ENCODE results near the gene IGF2R. TPM values are rescaled to one million over a fixed set of nuclear protein-coding genes. Genes with fewer than 3 reads are reported as not detected.
"Not testable (repeated sequence)": the region's sequence is repeated elsewhere in the genome, so short reads cannot be mapped to it uniquely, and the experiment has no call there.

Gene IGF2R
- polyA plus RNA-seq, 12 donors = 74.0 to 149 (median 125) TPM; not detected in 1

DNA sequence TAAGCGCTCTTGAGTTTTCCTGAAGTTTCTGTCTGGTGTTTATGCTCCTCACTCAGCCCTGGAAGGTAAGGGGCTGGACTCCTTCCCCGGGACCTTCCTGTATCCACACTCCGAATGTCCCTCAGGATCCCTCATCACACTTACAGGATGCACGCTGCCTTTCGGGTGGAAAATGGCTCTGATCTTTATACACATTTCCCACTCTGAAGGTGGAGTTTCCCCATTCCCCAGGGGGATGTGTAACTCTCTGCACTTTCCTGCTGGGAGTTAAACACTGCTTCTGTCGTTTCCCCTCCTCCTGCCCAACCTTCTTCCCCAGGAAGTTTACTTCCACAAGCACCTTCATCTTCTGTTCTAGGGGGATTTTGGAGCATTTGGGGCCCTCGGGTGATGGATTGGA, 17.1 kb upstream of the IGF2R start:
- DNase-seq = no peak

DNA sequence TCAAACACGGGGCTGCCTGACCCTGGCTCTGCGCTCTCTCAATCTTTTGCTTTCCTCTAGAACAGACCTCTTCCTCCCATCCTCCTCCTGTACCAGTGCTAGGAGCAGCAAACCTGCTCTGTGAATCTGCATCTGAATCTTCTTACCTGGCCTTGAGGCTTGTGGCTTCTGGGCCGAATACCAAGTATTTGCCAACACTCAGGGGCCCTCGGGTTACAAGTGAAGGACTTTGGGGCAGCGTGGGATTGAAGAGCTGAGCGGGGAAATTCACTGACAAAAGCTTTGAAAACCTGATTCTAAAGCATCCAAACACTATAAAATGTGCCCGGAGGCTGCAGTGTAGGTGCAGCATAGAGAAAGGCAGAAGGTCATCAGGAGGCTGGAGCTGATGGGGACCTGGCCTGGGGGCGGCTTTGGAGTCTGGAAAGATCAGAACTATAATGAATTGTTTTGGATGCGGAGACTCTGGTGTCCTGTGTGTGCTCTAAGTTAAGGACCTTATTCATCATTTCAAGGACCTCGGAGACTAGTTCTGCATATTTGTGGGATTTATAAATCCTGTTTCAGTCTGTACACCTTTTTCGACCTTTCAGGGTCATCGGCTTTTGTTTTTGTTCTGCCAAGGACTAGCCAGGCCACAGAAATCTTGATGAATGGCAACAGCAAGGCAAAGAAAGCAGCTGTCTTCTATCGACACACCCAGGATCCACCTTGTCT, 16.4 kb upstream of the IGF2R start:
- no peak for DNase-seq

DNA sequence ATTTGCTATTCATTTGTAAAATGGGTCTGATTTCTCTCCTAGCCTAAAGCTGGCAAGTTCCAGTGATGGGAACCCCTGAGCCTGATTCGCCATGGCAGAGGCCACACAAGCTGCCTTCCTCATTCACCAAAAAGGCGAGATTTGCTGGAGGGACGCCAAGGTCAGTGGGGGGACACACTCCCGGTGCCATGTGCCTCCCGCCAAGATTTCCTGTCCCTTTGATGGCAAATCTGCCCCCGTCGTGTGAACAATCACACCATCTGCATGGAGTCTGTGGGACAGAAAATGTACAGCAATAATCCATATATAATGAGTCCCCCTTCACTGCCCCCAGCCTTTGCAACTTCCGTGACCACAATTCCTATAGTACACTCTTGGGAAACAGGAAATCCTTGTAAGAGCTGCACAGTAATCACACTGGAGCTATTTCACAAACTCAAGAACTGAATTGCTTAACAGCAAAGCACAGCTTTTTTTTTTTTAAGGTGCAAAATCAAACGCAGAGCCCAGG, 15.7 kb upstream of the IGF2R start:
- DNase-seq = no peak

DNA sequence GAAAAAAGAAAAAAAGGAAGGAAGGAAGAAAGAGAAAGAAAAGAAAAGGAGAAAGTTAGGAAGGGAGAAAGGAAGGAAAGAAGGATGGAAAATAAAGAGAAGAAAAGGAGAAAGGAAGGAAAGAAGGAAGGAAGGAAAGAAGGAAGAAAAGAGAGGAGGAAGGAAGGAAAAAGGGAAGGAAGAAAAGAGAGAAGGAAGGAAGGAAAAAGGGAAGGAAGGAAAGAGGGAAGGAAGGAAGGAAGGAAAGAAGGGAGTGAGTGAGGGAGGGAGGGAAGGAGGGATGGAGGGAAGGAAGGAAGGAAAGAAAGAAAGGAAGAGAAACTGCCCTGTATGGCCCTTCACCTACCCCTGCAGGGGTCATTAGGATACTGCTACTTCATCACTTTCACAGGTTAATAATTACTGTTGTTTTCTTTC, 12.9 kb upstream of the IGF2R start:
- DNase-seq = no peak

DNA sequence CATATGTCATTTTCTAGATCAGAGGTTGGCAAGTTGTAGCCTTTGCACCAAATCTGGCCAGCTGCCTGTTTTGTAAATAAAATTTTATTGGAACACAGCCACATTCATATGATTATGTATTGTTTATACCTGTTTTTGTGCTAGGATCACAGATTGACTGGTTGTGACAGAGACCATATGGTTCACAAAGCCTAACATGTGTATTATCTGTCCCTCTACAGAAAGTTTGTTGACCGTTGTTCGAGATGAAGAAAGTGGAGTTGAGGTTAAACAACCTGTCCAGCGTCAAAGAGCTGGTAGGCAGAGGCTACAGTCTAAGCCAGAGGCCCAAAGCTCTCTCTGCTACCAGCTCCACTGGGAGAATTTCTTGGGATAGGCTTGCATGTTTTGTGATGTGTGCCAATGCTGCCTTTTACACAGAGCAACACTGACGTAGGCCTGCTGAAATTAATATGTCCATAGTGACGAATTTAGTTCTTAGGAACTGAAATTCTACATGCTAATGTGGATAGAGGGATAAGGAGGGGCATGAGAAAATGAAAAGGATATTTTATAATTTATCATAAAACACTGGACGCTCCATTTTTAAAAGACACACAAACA, 11.7 kb upstream of the IGF2R start:
- no peak for DNase-seq

DNA sequence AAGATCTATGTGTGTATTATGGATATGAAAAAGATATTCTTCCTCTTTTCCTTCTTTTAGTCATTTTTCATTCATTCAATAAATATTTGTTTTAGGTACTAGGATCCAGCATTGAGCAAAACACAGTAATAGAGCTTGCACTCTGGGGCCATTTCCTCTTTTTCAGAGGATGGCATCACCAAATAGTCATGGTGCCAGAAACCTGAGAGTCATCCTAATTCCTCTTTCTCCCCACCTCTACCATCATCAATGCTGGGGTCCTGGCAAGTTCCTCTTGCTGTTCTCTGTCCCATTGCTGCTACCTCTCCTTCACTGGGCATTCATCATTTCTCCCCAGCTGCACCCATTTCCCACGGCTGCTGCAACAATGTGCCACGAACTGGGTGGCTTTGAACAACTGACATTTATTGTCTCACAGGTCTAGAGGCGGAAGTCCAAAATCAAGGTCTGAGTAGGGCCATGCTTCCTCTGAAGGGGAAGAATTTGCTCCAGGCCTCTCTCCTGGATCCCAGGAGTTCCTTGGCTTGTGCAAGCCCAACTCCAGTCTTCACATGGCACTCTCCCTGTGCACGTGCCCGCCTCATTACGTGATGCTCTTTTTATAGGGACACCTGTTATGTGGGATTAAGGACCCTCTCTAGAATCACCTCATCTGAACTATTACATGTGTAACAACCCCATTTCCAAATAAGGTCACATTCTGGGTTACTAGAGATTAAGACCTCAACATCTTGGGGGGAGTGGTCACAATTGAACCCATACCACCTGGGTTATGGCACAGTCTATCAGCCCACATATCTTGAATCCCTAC, 9.5 kb upstream of the IGF2R start:
- no peak for DNase-seq

DNA sequence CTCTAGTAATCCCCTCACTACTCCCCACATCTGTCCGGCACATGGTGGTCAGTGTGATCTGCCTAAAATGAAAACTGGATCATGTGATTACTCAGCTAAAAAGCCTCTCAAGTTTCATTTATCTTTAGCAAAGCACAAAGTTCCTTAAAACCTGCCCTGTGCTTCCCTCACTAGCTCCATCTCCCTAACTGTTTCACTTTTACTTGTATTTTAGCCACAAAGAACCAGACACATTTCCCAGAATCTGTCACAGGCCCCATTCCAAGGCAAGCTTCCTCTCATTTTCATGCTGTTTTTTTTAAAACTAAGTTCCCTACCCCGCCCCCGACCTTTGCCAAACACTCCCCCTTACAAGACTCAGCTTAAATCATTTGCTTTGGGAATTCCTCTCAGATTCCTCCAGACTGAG, 8.9 kb upstream of the IGF2R start:
- DNase-seq = no peak

DNA sequence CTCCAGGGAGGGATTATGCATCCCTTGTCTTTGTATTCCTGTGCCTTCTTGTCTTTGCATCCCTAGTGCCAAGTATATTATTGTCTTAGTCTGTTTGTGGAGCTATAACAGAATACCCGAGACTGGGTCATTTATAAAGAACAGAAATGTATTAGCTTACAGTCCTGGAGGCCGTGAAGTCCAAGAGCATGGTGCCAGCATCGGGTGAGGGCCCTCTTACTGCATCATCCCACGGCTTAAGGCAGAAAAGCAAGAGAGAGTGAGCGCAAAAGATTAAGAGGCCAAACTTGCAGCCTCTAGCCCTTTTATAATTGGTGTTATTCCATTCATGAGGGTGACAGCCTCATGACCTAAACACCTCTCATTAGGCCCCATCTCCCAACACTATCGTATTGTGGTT, 8.4 kb upstream of the IGF2R start:
- DNase-seq = no peak

DNA sequence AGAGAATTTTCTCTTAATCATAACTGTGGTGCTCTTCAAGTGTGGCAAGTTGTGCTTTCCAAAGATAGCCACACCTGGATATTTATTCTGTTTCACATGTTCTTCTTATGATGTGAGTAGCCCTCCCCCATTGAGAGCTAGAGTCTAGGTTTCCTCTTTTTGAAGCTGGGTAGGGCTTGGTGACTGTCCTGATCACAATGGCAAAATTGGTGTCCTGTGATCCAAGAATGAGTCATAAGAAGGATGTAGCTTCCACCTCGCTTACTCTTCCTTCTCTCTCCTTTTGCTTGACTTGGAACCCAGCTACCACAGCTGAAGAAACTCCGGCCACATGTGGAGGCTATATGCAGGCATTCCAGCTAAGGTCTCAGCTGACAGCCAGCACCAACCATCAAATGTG, 7.4 kb upstream of the IGF2R start:
- DNase-seq = no peak

DNA sequence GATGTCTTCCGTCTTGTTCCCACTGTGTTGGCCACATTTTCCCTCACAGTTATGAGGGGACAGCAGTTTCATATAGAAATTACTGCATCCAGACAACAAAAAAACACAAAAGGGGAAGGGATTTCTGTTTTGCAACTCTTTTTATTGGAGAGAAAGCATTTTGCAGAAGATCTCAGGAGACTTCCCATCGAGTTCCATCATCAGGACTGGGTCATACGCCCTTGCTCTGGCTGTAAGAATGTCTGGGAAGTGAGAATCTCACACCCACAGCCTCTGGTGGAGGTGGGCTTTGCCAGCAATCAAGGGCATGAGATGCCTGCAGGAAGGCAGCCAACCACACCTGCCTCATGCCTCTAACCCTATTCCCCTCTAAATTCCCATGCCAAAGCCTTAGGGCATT, 5.8 kb upstream of the IGF2R start:
- DNase-seq = no peak

DNA sequence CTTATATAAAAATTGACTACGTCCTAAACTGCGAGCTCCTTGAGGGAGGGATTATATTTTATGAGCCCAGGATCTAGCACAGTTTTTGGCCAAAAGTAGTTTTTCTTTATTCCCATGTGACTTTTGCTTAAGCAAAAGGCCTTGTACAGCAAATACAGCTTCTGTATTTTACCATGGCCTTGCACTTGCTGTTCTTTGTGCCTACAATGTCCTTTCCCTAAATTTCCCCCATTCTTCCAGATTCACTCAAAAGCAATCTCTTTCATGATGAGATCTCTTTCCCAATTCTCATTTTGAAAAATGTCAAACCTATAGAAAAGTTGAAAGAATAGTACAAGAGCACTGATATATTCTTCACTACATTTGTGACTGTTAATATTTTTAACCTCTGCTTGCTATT, 4.8 kb upstream of the IGF2R start:
- no peak for DNase-seq

DNA sequence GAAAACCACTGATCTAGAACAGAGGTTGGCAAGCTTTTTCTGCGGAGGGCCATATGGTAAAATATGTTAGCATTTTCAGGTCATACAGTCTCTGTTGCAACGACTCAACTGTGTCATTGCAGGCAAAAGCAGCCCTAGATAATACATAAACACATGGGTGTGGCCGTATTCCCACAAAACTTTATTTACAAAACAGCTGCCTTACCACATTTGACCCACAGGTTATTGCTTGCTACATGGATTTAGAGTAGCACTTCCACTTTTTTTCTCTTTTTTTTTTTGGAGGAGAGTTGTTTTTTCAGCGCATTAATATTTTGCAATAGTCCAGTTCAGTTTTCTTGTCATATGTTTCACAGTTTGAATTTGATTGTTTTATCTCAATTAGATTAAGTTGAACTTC, 2.5 kb upstream of the IGF2R start:
- no peak for DNase-seq

DNA sequence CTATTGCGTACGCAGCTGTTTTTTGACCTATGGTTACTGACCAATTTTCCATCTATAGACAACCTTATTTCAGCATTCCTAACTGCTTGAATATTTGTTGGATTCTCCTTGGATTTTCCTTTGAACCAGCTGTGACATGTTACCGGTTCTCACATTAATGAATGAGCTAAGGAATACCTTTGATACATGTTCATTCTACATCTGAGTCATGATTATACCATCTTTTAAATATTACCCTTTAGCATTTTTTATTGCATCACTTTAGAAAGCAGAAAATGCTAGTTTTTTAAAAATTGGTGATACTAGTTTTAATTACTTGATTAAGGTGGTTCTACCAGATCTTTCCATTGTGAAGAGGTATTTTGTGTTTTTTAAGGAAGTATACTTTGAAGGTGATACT, 1.9 kb upstream of the IGF2R start:
- DNase-seq = no peak

DNA sequence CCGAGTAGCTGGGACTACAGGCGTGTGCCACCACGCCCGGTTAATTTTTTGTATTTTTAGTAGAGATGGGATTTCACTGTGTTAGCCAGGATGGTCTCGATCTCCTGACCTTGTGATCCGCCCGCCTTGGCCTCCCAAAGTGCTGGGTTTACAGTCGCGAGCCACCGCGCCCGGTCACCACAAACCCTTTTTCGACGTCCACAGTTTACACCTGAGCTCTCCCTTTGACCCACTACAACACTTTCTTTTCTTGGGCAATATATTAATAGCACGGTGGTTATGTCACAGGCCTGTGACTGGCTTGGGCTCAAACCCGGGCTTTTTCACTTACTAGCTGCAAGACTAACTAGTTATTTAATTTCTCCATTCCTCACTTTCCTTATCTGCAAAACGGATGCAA, 1.3 kb upstream of the IGF2R start:
- DNase-seq = not testable (repeated sequence)

DNA sequence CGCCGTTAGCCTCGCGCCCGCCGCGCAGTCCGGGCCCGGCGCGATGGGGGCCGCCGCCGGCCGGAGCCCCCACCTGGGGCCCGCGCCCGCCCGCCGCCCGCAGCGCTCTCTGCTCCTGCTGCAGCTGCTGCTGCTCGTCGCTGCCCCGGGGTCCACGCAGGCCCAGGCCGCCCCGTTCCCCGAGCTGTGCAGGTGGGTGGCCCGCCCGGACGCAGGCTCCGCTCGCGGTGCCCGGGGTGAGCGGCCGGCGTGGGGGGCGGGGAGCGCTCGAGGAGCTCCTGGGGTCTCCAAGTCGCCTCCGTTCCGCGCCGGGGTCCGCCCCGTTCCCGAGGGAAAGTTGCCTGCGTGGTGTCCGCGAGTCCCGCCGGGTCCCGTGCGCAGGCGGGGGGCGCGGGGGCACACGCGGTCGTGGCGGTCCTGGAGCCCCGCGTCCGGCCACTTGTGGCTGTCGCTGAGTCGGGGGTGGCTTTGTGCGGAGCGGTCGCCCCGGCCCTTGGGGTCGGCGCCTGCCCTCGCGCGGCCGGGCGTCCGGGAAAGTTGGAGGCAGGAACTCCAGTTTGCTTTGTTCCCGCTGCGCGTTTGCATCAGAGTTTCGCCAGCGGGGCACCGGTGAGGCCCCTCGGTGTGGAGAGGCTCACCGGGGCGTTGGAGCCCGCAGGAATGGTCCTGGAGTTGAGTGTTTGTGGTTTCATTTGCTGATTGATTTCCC, 476 bp downstream of the IGF2R start:
- DNase-seq = no peak

DNA sequence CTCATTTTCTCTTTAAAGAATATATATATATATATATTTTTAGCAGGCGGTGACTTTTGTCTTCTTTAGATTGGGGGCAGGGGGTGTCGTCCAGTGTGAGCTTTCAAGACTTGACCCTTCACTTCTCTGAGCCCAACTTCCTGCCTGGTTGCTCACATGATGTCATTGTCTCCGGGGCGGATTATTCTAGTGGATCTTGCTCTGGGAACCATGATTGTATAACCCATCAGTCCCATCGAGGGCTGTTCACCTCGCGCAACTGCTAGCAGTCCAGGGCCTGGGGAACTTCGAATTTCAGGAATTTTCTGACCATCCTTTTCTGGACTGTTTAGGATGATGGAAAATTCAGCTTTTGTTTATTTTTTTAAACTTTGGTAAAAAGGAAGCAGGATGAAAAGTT, 1.0 kb downstream of the IGF2R start:
- peak; percentile 77 for DNase-seq

DNA sequence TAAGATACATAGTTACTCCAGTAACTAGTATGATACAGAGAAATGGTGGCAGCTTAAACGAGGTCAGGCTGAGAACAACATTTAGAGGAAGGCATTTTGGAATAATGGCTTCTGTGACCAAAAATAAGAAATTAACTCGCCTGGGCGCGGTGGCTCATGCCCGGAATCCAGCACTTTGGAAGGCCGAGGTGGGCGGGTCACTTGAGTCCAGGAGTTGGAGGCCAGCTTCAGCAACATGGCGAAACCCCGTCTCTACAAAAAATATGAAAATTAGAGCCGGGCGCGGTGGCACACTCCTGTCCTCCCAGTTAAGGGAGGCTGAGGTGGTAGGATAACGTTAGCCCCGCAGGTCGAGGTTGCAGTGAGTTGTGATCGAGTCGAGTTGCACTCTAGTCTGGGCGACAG, 1.8 kb downstream of the IGF2R start:
- no peak for DNase-seq

DNA sequence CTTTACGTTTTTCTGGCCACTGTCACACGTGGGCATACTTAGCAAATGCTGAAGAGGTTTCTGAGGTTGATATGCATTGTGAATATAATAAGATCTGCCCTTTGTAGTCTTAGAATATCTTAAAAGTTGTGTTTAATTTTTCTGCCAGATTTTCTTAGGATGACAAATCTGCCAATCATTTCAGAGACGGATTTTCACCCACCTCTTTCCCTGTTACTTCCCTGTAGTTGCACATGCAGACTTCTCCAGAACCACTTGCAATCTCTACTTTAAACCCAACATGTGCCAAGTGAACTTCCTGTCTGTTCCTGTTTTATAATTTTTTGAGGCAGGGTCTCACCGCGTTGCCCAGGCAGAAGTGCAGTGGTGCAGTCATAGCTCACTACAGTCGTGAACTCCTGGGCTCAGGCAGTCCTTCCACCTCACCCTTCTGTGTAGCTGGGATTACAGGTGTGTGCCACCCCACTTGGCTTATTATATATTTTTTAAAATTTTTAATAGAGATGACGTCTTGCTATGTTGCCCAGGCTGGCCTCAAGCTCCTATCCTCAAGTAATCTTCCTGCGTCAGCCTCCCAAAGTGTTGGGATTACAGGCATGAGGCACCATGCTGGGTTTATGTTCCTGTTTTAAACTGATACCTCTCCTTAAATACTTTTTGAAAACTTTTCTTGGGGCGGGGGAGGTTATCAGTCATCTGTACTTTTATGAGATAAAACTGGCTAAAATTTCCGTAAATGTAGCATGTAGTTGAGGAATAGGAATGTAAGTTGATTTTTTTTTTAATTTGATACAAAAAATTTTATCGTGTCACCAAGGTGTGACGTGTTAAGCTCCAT, 2.7 kb downstream of the IGF2R start:
- DNase-seq = no peak

DNA sequence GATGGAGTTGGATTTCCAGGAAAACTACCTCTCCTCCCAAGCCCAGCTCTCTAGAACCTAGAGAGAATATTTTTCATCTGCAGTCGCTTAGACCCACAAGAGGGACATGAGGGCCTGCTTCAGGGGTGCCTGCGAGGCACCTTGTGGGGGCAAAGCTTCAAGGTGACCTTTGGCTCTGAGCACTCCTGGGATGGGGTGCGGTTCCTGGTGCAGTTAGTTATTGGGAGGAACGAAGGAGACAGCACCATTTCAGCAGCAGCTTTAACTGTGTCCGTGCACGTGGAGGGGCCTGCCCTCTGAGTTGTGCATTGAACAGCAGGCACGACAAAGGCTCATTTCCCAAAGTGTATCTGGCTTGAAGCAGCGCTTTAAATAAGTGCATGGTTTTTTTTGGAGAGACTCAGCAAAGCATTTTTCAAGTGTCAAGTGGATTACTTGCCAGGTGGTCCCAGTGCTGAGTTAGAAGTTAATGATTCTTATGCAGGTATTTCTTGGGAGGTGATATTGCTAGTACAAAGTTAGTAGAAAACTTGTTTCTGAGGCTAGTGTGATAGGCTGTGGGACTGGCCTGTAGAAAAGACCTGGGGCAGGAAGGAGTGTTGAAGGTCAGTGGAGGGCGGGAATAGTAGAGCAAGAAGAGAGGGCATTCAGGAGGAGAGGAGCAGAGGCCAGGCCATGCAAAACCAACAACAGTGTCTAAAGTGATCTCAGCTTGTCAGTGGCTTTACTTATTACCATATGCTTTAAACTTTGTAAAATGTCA, 3.8 kb downstream of the IGF2R start:
- no peak for DNase-seq

DNA sequence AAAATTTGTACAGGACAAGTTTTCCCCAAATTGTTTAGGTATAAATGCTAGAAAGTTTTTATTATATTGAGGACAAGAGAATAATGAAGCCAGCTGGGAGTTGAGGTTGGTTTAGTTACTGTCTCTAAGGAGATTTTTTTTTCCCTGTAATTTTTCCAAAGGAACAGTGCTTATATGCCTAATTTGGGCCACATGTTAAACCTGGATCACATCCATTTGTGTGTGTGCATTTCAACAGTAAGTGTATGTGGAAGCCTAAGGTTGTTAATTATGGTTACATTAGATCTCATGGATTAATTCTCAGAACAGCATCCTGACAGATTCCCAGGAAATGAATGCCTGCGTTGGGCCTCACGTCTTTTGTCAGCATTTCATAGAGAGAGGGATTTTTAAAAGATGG, 4.5 kb downstream of the IGF2R start:
- DNase-seq = no peak

DNA sequence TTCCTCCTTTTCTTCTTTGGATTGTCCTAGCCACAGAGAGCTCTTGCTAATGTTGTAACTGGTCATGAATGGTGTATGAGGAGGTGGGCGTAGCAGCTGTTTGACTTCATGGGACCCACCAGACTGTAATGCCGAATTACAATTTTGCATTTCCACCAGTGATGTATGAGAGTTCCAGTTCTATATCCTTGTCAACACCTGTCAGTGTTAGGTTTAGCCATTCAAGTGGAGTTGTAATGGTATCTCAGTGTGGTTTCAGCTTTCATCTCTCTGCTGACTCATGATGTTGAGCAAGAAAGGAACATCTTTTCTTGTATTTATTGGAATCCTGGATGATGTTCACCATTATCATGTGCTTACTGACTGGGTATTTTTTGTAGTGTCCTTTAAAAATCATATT, 5.1 kb downstream of the IGF2R start:
- DNase-seq = no peak
